HG03064 (cell line): ENCODE measurements around the gene FGB.
"Not testable (repeated sequence)": the region's sequence is repeated elsewhere in the genome, so short reads cannot be mapped to it uniquely, and the experiment has no call there.

Source experiments
- ATAC-seq: cut with Tn5 transposase; IDR thresholded peaks from one replicate; pipeline ENCODE4 v1.9.1; 2021; ENCODE audit warnings: low read depth; ENCODE audit not compliant: unreplicated experiment

The FGB gene

GRCh38 chr4:154593868-154594267 is 31.1 kb downstream of the FGB start:
- ATAC-seq, result no peak

- not testable (repeated sequence) for ATAC-seq
These were observed 31.5 kb downstream of the FGB start for GRCh38 chr4:154594343-154594742.

DNA sequence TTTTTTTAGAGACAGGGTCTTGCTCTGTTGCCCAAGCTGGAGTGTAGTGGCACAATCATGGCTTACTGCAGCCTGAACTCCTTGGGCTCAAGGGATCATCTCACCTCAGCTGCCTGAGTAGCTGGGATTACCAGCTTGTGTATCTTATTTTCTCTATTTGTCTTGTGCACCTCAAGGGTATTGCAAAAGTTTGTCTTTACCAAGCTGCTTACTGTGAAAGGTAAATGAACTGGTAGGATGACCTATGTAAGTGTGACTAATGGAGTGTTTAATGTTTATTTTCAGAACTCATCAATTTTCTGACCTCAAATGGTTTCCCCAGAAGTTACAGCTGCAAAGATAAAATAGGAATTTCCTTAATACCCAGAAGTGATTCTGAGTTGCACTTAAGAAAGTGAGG is 33.0 kb downstream of the FGB start:
- no peak for ATAC-seq

GRCh38 chr4:154597281-154597680 is 34.5 kb downstream of the FGB start:
- not testable (repeated sequence) for ATAC-seq

DNA sequence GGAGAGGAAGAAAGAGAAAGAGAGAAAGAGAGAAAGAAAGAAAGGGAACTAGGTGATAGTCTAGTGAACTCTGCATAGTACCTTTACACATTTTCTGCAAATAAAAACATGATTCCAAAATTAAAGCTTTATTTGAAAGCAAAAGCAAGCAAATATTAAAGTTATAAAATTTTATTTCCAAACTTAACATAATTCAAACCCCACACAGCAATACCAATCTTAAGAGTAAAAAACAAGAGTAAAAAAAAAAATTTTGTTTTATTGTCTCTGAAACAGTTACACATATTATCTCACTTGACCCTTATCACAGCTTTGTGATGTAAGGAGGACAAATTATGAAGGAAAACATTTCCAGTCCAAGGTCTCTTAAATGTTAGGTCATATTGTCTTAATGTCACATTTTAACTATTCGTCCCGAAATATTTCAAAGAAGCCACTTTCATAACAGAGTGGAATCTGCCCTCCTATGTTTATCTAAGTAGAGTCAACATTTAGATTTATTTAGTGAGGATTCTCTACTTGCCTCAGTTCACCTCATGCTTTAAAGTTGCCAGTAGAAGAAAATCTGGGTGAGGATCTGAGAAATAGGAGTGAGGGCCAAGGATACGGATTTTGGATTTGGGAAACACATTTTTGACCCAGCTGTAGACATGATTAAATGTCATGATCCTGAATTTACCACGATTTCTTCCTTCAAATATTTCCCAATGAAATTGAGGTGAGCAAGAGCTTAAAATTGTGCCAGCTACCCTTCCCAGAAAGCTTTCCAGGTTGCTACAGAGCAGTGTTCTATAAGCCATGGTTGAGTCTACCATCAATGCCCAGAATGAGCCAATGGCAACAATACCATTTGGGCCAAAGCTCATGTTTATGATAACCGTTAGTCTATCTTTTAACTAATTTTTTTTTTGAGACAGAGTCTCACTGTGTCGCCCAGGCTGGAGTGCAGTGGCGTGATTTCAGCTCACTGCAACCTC is 35.3 kb downstream of the FGB start:
- ATAC-seq, result no peak

- no peak for ATAC-seq
These were observed 39.7 kb downstream of the FGB start for GRCh38 chr4:154602404-154603020.

DNA sequence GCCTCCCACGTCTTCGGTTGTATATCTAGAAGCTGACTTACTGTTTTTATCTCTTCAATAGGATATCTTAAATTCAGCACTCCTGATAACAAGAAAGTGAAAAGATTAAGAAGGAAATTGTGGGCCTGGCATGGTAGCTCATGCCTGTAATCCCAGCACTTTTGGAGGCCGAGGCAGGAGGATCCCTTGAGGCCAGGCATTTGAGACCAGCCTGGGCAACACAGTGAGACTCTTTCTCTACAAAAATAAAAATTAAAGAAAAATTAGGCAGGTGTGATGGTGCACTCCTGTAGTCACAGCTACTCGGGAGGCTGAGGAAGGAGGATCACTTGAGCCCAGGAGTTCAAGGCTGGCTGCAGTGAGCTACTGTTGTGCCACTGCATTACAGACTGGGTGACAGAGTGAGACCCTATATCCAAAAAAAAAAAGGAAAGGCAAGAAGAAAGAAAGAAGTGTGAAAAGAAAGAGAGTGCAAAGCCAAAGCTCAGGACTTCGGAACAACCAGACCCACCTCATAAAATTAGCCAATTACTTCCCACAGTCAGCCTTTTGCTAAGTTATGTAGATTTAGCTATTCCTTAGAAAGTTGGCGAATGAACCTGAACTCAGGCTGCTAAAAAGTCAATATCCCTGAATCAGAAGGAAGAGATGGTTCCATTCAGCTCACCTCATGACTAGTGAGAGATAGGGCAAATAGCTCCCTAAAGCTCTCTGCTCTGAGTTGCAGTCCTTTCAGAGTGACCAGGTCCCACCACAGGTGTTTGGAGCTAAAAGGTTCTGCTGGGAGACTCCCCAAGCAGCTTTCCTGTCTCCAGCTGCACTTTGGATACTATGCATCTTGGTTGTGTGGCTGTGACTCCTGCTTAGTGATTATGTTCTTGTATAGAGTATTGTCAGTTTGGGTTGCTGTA is 40.5 kb downstream of the FGB start:
- ATAC-seq, result no peak

DNA sequence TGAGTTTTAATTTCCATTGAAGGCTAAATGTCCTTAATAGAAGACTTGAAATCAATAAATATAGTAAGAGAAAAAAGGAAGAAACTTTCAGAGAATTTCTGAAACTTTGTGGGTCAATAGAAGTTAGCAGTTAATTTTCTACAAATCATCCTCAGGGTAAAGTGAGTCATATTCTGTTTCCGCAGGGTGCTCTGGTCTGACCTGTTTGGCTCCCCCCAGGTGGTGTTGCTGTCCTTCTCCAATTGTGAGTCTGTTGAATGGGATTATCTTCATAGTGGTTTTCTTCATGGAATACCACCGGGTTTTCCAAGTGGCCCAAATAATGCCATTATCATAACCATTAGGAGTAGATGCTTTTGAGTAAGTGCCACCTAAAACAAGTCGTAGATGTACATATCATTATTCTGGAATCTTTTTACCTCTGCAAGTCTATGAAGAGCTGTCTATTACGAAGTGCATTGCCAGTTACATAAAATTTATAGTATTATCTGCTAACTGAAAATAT is 41.9 kb downstream of the FGB start:
- no peak for ATAC-seq

DNA sequence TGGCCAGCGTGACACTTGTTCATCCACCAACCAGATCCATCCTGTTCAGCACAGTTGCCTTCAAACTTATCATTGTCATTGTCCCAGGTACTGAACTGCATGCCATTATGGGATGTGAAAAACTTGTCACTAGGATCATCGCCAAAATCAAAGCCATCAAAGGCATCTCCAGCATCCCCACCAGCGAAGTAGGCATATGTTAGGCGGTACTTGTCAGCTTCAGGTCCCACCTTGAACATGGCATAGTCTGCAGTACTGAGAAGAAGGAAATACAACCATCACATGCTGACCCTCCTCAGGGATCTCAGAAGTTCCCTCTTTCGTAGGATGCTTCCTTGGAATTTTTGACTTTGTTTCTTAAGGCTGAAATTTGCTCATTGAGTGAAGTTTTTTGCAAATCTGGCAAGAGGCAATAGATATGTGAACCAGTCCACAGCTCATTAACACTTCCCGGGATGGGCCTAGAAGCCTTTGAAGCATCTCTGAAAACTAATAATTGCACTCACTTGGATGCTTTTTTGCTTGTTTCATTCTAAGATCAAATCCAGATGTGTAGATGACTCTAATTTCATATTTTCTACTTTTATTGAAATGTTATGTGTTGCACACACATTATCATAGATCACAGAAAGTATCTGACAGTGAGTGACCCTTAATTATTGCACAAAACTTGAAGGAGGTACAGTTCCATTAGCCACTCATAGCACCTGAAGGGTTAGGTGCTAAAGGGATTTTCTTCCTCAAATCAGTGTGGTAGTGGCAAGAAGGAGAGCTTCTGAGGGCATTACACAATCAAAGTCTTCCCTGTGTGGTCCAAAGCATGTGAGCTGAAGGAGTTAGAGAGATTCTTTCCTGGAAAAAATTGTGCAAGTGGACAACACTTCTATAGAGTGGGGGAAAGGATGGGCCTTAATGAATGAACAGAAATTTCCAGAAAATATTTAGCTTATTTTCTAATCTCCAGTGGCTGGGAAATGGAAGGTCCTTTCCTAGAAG is 44.2 kb downstream of the FGB start:
- ATAC-seq, result no peak

- ATAC-seq, result no peak
These were observed 45.8 kb downstream of the FGB start for GRCh38 chr4:154608361-154609252.

- ATAC-seq, result no peak
These were observed 46.7 kb downstream of the FGB start for GRCh38 chr4:154609532-154609931.

DNA sequence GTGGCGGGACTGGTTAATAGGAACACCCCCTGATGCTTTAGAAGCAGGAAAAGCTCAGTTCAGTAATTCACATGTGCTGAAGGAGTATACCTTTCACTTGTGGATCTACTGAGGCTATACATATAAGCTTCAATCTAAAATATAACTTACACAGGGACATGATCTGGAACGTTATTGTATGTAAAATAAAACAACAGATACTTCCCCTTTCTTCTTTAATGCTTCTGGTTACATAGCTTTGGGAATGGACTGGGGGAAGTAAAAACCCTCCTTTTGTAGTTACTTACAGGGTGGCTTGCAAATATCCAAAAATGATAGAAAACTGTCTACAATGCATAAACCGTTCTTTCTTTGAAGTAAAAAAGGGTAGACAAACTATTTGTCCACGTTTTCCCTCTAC is 47.8 kb downstream of the FGB start:
- no peak for ATAC-seq

DNA sequence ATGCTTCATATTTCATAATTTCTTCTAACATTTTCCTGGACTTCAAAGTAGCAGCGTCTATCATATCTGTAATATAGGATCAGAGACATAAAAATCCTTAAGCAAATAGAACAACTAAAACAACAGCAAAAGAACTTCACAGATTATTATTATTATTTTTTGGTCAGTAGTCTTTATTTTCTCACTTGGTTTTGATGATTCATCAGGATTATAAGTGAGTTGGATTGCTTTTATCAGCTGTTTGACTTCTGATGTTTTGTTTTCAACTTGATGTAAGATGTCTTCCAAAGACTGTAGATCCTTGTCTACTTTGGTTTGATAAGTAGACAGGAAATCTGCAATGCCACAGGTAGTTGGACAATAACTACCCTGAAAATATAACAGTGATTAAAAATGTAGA is 49.0 kb downstream of the FGB start:
- no peak for ATAC-seq

DNA sequence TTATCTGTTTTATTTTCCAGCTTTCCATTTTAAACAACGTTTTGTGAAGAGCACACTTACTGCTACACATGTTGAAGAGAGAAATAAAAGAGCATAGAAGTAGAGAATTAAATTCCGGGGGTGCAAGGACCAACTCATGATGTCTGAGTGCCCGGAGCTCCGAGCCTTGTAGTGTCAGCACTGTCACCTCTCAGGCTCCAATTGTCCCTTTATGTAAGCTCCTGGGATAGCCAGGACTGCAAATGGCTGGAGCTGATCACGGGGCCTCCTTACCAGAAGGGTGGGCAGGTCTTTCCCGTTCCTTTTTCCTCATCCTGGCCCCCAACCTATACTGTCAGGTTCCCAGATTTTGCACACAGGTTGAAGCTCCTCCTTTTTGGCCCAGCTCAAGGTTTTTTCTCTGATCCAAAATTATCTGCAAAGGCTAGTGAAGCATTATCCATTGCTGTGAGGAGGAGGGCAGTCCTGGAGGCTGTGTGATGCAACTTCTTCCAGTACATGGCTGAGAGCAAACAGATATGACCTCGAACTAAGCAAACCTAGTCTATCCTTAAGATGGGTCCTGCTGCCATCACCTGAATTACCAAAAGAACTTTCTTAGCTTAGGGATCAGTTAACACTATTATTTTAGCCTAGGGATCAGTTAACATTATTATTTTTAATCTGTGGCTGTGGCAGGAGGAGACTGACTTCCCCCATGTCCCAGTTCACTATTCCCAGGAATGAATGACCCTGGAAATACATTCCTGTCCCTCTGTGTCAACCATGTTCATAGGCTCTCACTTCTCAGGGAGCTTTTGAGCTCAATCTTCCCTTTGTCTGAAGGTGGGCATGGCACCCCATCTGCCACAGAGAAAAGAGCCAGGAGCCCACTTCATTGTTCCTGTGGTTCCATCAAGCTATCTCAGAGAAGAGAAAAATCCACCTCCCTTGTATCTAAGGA is 49.9 kb downstream of the FGB start, which contains the start of gene FGG:
TSS of gene FGG (minus strand) at position 185 of the 943 bp plus-strand sequence. CDS start at position 138, 47 bp downstream.
- ATAC-seq, result no peak

DNA sequence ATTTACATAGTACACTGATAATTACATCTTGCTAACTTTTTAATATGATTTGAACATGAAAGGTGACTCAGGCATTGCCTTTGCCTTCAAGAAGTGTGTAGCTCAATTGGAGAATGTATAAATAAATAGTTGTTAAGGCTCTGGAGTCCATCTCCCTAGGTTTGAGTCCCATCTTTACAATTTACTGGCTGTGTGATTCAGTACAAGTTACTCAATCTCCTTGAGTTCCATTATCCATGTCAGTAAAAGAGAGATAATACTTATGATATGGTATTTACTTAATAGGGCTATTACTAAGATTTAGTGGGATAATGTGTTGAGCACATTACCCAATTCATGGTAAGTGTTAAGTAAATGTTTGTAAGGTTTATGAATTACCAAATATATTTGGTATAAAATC is 51.5 kb downstream of the FGB start:
- ATAC-seq, result no peak

GRCh38 chr4:154615211-154615610 is 52.4 kb downstream of the FGB start:
- no peak for ATAC-seq

DNA sequence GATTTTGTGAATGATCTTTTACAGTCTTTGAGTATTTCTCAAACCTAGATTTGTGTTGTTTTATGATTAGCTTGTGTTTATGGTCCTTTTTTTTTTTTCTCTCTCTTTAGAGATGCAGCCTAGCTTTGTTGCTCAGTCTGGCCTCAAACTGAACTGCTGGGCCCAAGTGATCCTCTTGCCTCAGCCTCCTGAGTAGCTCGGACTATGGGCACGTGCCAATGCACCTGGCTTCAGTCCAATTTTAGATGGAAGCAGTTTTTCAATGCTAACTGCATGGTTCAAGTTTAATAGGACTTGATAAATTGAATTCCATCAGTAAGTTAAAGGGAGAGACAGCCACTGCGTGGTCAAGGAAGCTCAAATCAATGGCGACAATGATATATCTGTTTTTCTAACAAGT is 53.5 kb downstream of the FGB start:
- no peak for ATAC-seq
